Measurements from ENCODE around the gene AZIN2. TPM values are rescaled to one million over a fixed set of nuclear protein-coding genes. Genes with fewer than 3 reads are reported as not detected.
A peak's percentile ranks its signal among the peaks of the same experiment; 100 is the strongest.
"Not testable (repeated sequence)": the region's sequence is repeated elsewhere in the genome, so short reads cannot be mapped to it uniquely, and the experiment has no call there.

AZIN2 gene
- total RNA-seq, 2 donors from 2014 or later: 1.2 to 2.1 TPM

DNA sequence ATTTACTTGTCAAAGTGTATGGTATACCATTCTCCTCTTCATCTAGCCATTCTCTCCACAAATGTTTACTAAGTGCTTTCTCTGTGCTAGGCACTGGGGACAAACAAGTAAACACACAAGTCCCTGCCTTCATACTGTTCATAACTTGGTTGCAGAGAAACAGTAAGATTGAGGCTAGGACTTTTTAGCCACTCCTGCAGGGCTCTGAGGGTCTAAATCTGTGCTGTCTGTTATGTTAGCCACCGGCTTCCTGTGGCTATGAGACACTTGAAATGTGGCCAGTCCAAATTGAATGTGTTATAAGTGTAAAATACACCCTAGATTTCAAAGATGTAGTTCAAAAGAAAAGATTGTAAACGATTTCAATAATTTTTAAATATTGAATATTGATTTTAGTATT lies 50.2 kb downstream of the AZIN2 start:
- ATAC-seq: no peak
- DNase-seq (ENCODE audit: low spot score in 2 of 2): no peak
- H3K9me3 Mint-ChIP-seq: no peaks in the 10 kb centered on the region
- no peak overlapping the region for H3K27ac Mint-ChIP-seq
- H3K36me3 Mint-ChIP-seq: peaks cover 7 to 11% of the 10 kb centered on the region in 2 donors

DNA sequence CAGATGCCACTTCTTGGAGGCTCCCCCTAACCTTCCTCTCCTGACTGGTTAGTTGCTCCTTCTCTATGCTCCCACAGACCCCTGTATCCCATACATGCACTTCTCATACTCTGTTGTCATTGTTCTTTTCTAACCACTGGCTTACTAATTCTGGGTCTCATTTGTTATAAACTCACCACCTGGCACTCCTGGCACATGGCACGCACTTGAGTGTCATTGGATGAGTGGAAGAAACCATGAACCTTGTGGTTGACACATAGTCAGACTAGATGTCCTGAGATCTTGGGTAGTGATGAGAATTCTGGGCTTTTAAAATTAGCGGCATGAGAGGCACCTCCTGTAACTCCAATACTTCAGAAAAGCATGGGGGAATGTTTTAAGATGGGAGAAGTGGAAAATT lies 51.6 kb downstream of the AZIN2 start:
- Mint-ChIP-seq H3K9me3 (no peaks in the 10 kb centered on the region), H3K27ac (peak overlapping the region in 1 of 2 donors; percentile 36), H3K36me3 (peaks cover 0 to 6% of the 10 kb centered on the region in 2 donors)
- ATAC-seq (peak; percentile 46 to 63), DNase-seq (ENCODE audit: low spot score in 2 of 2) (peak in 1 of 2 donors; percentile 44)

DNA sequence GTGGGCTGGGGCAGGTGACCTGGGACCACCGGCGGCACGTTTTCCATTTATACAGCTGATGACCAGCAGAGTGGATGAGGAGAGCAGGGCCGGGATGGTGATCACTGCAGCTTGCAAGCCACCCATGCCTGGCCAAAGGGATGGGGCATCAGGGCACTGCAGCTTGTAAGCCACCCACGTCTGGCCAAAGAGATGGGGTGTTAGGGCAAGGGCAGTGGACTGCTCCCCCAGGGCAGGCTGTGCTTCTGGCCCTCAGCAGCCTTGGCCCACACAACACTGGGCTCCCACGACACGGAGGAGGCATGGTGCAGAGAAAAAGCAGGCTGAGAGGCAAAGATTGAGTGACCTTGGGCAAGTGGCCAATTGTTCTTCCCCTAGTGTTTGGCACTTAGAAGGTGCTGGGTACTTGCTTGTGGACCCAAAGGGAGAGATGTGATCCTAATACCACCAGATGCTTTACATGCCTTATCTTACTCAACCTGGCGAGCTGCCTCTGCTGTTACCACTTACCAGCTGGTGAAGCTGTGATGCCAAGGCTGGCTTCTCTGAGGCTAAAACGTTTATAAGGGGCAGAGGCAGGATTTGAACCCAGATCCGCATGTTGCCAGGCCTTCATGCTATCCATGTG lies 52.6 kb downstream of the AZIN2 start:
- no peak for ATAC-seq
- Mint-ChIP-seq H3K36me3 (peaks cover 0 to 5% of the 10 kb centered on the region in 2 donors), H3K27ac (no peak overlapping the region)

DNA sequence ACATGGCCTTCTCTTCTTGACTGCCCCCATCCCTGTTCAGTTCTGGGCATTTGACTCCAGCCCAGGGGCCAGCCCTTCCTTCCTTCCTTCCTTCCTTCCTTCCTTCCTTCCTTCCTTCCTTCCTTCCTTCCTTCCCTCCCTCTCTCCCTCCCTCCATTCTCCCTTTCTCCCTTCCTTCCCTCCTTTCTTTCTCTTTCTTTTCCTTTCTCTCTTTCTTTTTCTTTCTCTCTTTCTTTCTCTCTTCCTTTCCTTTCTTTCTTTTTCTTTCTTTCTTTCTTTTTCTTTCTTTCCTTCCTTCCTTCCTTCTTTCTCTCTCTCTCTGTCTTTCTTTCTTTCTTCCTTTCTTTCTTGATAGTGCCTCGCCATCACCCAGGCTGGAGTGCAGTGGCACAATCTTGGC lies 55.1 kb downstream of the AZIN2 start:
- ATAC-seq; DNase-seq (ENCODE audit: low spot score in 2 of 2); H3K36me3 Mint-ChIP-seq; H3K27ac Mint-ChIP-seq; H3K9me3 Mint-ChIP-seq: not testable (repeated sequence)

More for the DNA sequence above, 52.6 kb downstream of the AZIN2 start:
- no peaks in the 10 kb centered on the region for H3K9me3 Mint-ChIP-seq
- DNase-seq (ENCODE audit: low spot score in 2 of 2): peak in 1 of 2 donors; percentile 53

DNA sequence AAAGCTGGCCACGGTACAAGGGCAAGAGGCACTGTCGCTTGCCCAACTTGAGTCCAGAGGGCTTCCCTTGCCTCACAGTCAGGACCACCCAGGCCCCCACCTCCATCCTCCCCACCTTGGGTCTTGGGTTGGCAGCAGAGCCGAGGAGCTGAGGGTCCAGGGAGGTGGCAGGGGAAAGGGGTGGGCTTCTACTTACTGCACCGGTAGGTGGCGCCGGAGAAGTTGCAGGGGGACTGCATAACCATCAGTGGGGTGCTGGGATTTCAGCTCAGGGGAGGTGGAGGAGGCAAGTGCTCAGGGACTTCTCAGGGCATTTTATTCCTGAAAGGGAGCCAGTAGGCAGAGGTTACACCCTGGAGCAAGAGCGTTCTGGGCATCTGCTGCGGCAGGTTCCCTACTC lies 56.8 kb downstream of the AZIN2 start:
- DNase-seq (ENCODE audit: low spot score in 2 of 2) (peak in 1 of 2 donors; percentile 43), ATAC-seq (no peak)
- Mint-ChIP-seq H3K9me3 (no peaks in the 10 kb centered on the region), H3K27ac (no peak overlapping the region), H3K36me3 (no peaks in the 10 kb centered on the region)

DNA sequence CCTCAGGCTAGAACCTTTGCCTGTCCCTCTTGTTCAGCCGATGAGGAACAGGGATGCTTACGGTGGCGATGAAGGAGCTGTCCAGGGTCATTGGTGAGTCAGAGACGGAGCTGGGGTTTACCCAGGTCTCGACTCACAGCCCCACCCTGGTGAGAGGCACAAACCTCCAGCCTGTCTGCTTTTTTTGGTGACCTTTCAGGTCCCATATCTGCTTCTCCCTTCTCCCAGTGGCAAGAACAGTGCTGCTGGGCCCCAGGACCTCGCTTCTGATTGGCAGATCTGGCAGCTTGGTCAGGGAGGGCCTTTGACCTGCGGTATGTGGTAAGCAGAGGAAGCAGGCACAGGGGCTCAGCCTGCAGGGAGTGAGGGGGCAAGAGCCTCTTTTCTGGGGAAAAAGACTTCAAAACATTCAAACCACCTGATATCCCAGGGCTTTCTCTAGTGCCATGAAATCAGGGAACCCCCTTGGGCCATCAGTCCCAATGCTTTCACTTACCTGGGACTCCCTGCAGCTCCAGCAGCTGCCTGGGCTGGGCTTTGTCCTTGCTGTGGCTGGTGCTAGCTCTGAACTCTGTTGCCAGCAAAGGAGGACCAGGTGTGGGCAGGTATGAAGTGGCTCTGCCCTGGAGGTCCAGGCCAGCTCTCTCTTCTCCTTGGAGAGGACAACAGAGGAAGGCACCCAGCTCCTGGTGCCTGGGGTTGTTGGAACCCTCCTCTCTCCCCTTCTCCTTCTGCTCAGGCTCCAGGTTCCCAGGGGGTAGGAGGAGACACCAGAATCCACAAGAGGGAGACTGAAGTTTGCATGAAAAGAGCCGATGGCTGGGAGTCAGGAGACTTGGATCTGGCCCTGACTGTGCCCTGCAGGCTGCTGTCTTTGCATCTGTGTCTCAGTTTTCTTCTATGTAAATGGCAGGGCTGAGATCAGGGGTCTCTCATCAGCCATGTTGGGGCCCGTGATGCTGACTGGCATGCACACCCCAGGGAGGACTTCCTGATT lies 59.5 kb downstream of the AZIN2 start:
- Mint-ChIP-seq H3K36me3 (no peaks in the 10 kb centered on the region), H3K9me3 (no peaks in the 10 kb centered on the region), H3K27ac (no peak overlapping the region)
- DNase-seq (ENCODE audit: low spot score in 2 of 2) (no peak), ATAC-seq (peak in 1 of 2 donors; percentile 67)

DNA sequence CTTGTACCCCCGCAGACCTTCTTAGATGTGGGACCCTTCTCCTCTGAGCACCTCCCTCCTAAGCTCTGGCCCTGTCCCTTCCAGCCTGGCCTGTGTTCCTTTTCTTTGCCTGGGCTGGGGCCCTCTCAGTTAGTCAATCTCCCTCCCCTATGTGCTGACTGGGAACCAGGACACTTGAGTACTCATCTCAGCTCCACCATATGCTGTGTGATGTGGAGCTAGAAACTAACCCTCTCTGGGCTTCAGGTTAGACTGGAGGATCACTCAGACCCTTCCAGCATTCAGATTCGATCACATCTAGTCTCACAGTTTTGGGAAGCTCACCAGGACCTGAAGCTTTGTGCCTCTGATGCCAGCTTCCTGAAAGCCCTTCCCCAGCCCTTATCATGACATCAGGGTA lies 60.3 kb downstream of the AZIN2 start:
- DNase-seq (ENCODE audit: low spot score in 2 of 2) (no peak), ATAC-seq (no peak)
- Mint-ChIP-seq H3K9me3 (no peaks in the 10 kb centered on the region), H3K27ac (no peak overlapping the region), H3K36me3 (no peaks in the 10 kb centered on the region)

DNA sequence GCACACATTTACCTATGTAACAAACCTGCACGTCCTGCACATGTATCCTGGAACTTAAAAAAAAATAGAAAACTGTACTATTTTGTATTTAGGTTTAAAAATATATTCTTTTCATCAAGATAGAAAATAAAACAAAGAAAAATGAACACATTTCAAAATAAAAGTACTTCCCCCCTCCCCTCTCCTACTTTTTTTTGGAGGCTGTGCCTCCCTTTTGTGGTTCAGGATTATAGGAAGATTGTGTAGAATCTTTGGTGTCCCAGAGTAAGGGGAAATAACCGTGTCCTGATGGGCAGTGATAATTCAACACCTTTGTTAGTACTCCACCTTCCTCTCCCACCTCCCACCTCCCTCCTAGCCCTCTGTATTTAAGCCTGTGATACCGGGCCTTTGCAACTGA lies 60.8 kb downstream of the AZIN2 start:
- DNase-seq (ENCODE audit: low spot score in 2 of 2) (no peak), ATAC-seq (no peak)
- H3K9me3 Mint-ChIP-seq: no peaks in the 10 kb centered on the region
- H3K36me3 Mint-ChIP-seq: no peaks in the 10 kb centered on the region
- peak overlapping the region in 1 of 2 donors; percentile 34 for H3K27ac Mint-ChIP-seq

GRCh38 chr1:33142483-33143064 lies 61.6 kb downstream of the AZIN2 start:
- Mint-ChIP-seq H3K36me3 (no peaks in the 10 kb centered on the region), H3K9me3 (no peaks in the 10 kb centered on the region), H3K27ac (peak overlapping the region in 1 of 2 donors; percentile 34)
- DNase-seq (ENCODE audit: low spot score in 2 of 2): no peak
- ATAC-seq: no peak

DNA sequence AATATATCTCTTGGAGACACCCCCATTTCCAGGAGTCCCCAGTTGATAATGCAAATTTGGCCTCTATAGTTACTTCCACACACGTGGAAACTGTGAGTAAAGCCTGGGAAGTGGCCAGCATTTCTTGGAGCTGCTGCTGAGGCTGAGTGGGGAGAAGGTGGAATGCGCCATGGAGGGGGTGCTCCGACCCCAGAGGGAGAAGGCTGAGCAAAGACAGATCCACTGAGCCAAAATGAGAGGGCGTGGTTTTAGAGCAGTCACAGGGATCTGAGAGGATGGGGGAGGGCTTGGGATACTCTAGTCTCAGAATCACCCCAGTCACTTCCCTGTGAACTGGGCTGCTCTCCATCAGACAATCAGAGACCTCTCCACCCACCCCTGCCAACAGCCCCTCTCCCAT lies 62.2 kb downstream of the AZIN2 start:
- no peak overlapping the region for H3K27ac Mint-ChIP-seq
- ATAC-seq (no peak), DNase-seq (ENCODE audit: low spot score in 2 of 2) (no peak)
- no peaks in the 10 kb centered on the region for H3K9me3 Mint-ChIP-seq
- H3K36me3 Mint-ChIP-seq: no peaks in the 10 kb centered on the region

DNA sequence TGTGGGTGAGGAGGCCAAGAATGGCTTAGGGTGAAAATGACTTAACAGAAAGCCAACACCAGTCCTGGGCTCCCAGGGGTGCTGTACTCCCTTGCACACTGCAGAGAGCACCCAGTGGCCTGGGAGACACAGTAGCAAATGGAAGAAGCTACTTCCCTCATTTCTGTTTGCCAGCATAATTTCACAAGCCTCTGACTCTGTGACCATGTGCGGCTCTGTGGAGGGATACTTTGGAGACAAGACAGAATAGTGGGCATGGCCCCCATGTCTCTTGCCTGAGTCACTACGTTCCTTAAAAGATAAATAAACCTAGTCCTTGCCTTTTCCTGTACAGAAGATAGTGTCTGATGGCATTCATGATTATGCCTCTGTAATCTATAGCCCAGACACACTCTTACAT lies 62.7 kb downstream of the AZIN2 start:
- Mint-ChIP-seq H3K9me3 (no peaks in the 10 kb centered on the region), H3K27ac (no peak overlapping the region), H3K36me3 (no peaks in the 10 kb centered on the region)
- ATAC-seq: no peak
- DNase-seq (ENCODE audit: low spot score in 2 of 2): no peak

GRCh38 chr1:33146003-33146402 lies 65.0 kb downstream of the AZIN2 start:
- Mint-ChIP-seq H3K27ac (peak overlapping the region in 1 of 2 donors; percentile 46), H3K36me3 (no peaks in the 10 kb centered on the region), H3K9me3 (no peaks in the 10 kb centered on the region)
- no peak for ATAC-seq
- DNase-seq (ENCODE audit: low spot score in 2 of 2): no peak

DNA sequence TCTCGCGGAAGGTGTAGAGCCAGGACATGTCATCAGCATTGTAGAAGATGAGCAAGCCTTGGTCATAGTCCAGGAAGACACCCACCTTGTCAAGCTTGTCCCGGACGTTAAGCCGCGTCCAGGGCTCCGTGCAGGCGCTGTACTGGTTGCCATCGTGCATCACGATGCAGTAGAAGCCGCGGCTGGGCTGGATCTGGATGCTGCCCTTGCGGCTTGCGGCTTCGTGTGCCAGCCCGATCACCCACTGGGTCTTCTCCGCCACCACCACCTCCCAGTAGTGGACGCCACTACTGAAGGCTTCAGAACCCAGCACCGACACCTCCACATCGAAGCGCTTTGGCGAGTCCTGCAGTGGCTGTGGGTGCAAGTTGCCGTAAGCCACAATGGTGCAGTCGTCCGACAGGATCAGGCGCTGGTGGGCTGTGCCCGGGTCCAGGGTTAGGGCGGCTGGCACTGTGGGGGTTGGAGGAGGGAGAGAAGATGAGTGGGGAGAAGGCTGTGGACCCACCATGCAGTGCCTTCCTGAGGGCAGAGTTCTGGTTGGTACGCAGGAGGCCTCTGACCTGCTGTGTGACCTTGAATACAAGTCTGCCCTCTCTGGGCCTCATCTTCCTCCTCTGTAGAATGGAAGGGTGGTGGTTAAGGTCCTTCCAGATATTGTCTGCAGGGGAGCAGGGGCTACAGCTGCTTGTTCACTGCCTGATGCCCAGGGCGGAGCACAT lies 66.5 kb downstream of the AZIN2 start:
- Mint-ChIP-seq H3K36me3 (no peaks in the 10 kb centered on the region), H3K9me3 (no peaks in the 10 kb centered on the region), H3K27ac (no peak overlapping the region)
- no peak for DNase-seq (ENCODE audit: low spot score in 2 of 2)
- no peak for ATAC-seq

- DNase-seq (ENCODE audit: low spot score in 2 of 2): no peak
- ATAC-seq: no peak
- Mint-ChIP-seq H3K27ac (no peak overlapping the region), H3K9me3 (no peaks in the 10 kb centered on the region), H3K36me3 (no peaks in the 10 kb centered on the region)
These were observed 67.0 kb downstream of the AZIN2 start for GRCh38 chr1:33147997-33148314.

DNA sequence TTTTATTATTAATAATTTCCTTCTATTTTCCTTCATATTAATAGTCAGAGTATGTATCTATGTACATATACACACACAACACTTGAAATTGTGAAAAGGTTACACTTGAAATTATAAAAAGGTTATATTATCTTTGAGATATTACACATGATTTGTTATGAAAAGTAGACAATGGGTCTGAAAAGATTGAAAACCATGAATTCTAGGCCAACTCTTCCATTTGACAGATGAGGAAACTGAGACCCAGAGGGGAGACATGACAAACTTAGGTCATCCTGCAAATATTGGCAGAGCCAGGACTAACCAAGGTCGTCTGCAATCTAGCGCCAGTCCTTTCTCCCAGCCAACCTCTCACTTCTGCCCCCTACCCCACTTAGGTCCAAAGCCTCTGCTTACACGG lies 67.7 kb downstream of the AZIN2 start:
- H3K27ac Mint-ChIP-seq: no peak overlapping the region
- no peaks in the 10 kb centered on the region for H3K9me3 Mint-ChIP-seq
- ATAC-seq (no peak), DNase-seq (ENCODE audit: low spot score in 2 of 2) (no peak)
- H3K36me3 Mint-ChIP-seq: no peaks in the 10 kb centered on the region

DNA sequence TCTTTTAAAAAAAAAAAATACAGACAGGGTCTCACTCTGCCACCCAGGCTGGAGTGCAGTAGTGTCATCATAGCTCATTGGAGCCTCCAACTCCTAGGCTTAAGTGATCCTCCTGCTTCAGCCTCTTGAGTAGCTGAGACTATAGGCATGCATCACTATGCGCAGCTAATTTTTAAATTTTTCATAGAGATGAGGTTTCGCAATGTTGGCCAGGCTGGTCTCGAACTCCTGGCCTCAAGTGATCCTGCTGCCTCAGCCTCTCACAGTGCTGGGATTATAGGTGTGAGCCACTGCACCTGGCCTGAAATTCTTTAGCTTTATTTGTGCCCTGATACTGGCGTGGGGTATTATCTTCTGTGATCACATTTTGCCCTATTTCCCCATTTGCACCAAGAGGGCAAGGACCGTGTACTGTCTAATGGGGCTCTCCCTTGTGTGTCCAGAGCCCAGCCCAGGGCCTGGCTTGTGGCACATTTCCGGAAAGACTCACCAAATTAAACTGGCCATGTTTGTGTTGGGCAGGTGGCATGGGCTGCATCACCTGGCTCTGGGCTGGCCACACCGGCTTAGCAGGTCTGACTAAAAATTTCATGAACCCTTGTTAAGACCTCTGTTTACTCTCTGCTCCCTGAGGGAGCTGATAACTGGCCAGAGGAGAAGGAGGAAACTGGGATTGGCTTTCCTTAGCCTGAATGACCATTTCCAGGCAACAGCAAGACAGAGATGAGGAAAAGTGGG lies 68.7 kb downstream of the AZIN2 start:
- ATAC-seq (no peak), DNase-seq (ENCODE audit: low spot score in 2 of 2) (no peak)
- H3K9me3 Mint-ChIP-seq: no peaks in the 10 kb centered on the region
- H3K27ac Mint-ChIP-seq: no peak overlapping the region
- no peaks in the 10 kb centered on the region for H3K36me3 Mint-ChIP-seq
